Activated B cell treated with CpG ODN at 0.5 μM for 24 hours (primary cell): ENCODE measurements around the gene JAK1. TPM values are rescaled to one million over a fixed set of nuclear protein-coding genes. Genes with fewer than 3 reads are reported as not detected.

Source experiments
- ATAC-seq: fragments of 200-7000 bp; cut with Tn5 transposase; one replicate; pipeline ENCODE4 v1.10.0; 2021; ENCODE audit warnings: low read depth, mild to moderate bottlenecking, moderate library complexity
- CTCF ChIA-PET: fragments of 350-600 bp; sonication (Branson Sonifier 250); formaldehyde crosslinking; loops from one replicate; lab custom pipeline; 2021; ENCODE audit warnings: antibody characterized with exemption; lab: Charles Lee
- POLR2A ChIA-PET: fragments of 350-600 bp; sonication (Branson Sonifier 250); formaldehyde crosslinking; loops from one replicate; lab custom pipeline; 2021; ENCODE audit warnings: antibody characterized with exemption; lab: Charles Lee
- DNase-seq: peaks from one replicate; pipeline ENCODE4 v3.0.0; 2022
- H3K27ac Mint-ChIP-seq: one replicate; pipeline ENCODE4 v1.8.0; 2020; ENCODE audit warnings: mixed read lengths
- H3K27me3 Mint-ChIP-seq: one replicate; pipeline ENCODE4 v1.8.0; 2021; ENCODE audit warnings: mixed read lengths
- H3K36me3 Mint-ChIP-seq: one replicate; pipeline ENCODE4 v1.8.0; 2021; ENCODE audit warnings: low read depth, mixed read lengths
- H3K4me1 Mint-ChIP-seq: one replicate; pipeline ENCODE4 v1.8.0; 2021; ENCODE audit warnings: mixed read lengths
- H3K4me3 Mint-ChIP-seq: one replicate; pipeline ENCODE4 v1.8.0; 2020; ENCODE audit warnings: mild to moderate bottlenecking, mixed read lengths
- H3K9me3 Mint-ChIP-seq: one replicate; pipeline ENCODE4 v1.8.0; 2020; ENCODE audit warnings: mixed read lengths
- intact Hi-C: fragments of 100-400 bp; cut with micrococcal nuclease; formaldehyde crosslinking; loops from one replicate; pipeline ENCODE4 v1.15.1; 2024
- total RNA-seq: library from RNA; stranded (reverse); gene quantifications from 2 replicates; pipeline ENCODE4 v1.2.3, GENCODE V29; 2022
- TF ChIP-seq, protein P1 (sequence below): fragments of 200-600 bp; IDR thresholded peaks from one replicate; pipeline ENCODE4 v1.8.0; 2022; ENCODE audit warnings: antibody characterized with exemption, mild to moderate bottlenecking

The JAK1 gene
- total RNA-seq, 1 donor from 2014 or later, result 215 TPM

DNA sequence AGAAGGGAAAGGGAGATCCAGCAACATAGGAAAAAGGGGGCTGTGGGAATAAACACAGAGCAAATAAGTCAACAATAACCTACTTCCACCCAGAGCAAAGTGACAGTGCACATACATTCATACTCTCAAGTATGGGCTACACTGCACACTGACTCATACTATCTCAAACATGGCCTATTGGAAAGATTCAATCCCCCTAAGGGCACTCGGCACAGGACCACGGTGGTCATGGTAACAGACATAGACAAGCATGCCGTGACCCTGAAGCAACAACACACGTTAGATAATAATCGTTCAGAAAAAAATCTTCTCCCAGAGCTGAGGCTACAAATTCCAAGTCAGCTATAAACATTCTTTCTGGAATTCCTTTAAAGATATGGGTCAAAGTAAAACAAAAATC, 16.8 kb upstream of the JAK1 start:
- ATAC-seq, result no peak
- no peaks in the 10 kb centered on the region for H3K27me3 Mint-ChIP-seq
- no peak for DNase-seq
- H3K9me3 Mint-ChIP-seq, result peaks cover 2% of the 10 kb centered on the region
- no peak overlapping the region for H3K4me3 Mint-ChIP-seq
- H3K27ac Mint-ChIP-seq, result no peak overlapping the region
- ChIA-PET CTCF (no interaction called here), POLR2A (no interaction called here)
- peaks cover 19% of the 10 kb centered on the region for H3K4me1 Mint-ChIP-seq
- TF ChIP-seq, protein P1, sequence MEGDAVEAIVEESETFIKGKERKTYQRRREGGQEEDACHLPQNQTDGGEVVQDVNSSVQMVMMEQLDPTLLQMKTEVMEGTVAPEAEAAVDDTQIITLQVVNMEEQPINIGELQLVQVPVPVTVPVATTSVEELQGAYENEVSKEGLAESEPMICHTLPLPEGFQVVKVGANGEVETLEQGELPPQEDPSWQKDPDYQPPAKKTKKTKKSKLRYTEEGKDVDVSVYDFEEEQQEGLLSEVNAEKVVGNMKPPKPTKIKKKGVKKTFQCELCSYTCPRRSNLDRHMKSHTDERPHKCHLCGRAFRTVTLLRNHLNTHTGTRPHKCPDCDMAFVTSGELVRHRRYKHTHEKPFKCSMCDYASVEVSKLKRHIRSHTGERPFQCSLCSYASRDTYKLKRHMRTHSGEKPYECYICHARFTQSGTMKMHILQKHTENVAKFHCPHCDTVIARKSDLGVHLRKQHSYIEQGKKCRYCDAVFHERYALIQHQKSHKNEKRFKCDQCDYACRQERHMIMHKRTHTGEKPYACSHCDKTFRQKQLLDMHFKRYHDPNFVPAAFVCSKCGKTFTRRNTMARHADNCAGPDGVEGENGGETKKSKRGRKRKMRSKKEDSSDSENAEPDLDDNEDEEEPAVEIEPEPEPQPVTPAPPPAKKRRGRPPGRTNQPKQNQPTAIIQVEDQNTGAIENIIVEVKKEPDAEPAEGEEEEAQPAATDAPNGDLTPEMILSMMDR, result no peak
- H3K36me3 Mint-ChIP-seq, result no peaks in the 10 kb centered on the region
- intact Hi-C loops, result no loop called here

DNA sequence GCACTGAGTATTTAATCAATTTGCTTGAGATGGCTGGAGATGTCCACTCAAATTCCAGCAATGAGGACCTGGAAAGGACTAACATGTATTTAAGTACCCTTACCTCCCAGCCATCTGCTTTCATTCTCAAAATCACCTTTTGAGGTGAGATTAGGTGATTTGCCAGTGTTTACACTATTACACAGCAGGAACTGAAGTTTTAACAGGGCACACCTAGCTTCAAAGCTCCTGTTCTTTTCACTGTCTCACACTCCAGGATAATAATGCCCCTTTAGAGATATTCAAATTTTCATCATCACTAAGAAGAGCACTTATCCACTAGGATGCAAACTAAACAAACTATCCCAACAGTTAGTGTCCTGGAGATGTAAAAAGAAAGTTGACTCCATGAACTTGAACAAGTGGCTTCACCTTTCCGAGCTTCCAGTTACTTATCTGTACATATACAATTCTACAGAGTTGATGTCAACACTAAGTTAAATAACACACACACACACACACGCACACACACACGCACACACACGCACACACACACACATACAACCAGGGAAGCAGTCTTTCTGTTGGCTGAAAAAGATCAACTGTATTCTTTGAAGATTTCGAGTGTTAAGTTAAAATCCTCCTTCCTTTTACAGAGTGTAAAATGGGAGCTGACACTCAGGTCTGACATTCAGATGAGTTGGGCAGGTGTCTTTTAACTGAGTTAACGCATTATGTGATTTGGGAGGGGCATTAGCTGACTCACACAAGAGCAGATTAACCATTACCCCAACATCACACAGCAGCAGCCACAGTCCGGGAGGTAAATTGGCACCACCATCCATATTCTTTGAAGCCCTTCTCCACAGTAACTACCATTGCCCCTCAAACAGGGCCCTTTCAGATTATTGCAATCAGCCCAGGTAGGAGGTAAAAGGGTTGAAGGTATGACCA, 15.5 kb upstream of the JAK1 start:
- H3K4me3 Mint-ChIP-seq, result no peak overlapping the region
- TF ChIP-seq, protein P1, result no peak
- no peaks in the 10 kb centered on the region for H3K36me3 Mint-ChIP-seq
- no peak for DNase-seq
- ChIA-PET CTCF (no interaction called here), POLR2A (no interaction called here)
- intact Hi-C loops, result no loop called here
- ATAC-seq, result no peak
- peaks cover 2% of the 10 kb centered on the region for H3K9me3 Mint-ChIP-seq
- no peaks in the 10 kb centered on the region for H3K27me3 Mint-ChIP-seq
- H3K27ac Mint-ChIP-seq, result no peak overlapping the region
- peaks cover 7% of the 10 kb centered on the region for H3K4me1 Mint-ChIP-seq

DNA sequence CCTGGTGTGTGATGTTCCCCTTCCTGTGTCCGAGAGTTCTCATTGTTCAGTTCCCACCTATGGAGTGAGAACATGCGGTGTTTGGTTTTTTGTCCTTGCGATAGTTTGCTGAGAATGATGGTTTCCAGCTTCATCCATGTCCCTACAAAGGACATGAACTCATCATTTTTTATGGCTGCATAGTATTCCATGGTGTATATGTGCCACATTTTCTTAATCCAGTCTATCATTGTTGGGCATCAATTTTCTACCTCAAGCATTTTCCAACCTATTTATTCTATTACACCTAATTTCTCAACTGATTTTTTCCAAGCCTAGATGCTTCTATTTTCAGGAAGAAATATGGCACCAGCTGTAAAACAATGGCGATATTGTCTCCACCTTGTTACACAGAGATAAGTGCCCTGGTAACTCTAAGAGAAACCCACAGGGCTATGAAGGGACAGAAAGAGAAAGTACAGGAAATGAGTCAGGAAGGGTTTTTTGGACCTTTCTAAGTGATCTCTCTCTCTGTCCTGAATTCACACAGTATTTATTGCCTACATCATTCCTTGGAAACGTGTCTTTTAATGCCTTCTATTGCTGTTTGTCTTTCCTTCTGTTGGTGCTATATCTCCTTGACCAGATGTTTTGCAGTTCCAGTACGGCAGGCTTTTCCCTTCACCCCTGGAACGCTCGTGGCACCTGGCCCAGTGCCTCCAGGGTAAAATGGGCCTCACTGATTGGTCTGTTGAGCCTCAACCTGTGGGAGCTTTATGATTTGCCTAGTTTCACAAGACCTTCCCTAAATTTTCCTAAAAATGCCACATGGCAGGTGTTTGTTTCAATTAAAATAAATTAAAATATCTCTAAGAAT, 14.6 kb upstream of the JAK1 start:
- CTCF ChIA-PET, result no interaction called here
- H3K36me3 Mint-ChIP-seq, result no peaks in the 10 kb centered on the region
- peaks cover 7% of the 10 kb centered on the region for H3K4me1 Mint-ChIP-seq
- ATAC-seq, result no peak
- H3K27me3 Mint-ChIP-seq, result no peaks in the 10 kb centered on the region
- POLR2A ChIA-PET, result no interaction called here
- H3K27ac Mint-ChIP-seq, result no peak overlapping the region
- TF ChIP-seq, protein P1, result no peak
- H3K9me3 Mint-ChIP-seq, result peaks cover 2% of the 10 kb centered on the region
- no peak overlapping the region for H3K4me3 Mint-ChIP-seq
- intact Hi-C loops, result no loop called here
- DNase-seq, result no peak

DNA sequence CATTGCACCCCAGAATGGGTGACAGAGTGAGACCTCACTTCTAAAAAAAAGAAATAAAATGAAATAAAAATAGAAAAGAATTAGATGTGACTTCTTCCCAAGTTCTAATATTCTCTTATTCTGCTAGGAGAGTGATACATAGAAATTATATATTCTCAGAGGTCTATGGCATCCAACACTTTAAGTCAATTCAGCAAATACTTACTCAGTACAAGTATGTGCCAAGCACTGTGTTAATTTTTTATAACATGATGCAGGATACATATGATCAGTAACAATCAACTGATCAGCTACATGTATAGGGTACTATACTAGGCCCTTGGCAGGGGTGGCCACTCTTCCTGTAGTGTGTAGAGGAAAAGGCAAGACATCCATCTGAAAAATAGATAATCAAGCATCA, 13.0 kb upstream of the JAK1 start:
- TF ChIP-seq, protein P1, result no peak
- no peak overlapping the region for H3K27ac Mint-ChIP-seq
- intact Hi-C loops, result no loop called here
- ChIA-PET POLR2A (interaction anchor here (0.6 kb wide), 1 partner anchor 74 kb away, joined by 4 read pairs; no protein-coding TSS in a partner anchor), CTCF (no interaction called here)
- H3K4me1 Mint-ChIP-seq, result peaks cover 7% of the 10 kb centered on the region
- ATAC-seq, result no peak
- peaks cover 2% of the 10 kb centered on the region for H3K9me3 Mint-ChIP-seq
- no peak for DNase-seq
- H3K27me3 Mint-ChIP-seq, result no peaks in the 10 kb centered on the region
- H3K36me3 Mint-ChIP-seq, result no peaks in the 10 kb centered on the region
- no peak overlapping the region for H3K4me3 Mint-ChIP-seq

DNA sequence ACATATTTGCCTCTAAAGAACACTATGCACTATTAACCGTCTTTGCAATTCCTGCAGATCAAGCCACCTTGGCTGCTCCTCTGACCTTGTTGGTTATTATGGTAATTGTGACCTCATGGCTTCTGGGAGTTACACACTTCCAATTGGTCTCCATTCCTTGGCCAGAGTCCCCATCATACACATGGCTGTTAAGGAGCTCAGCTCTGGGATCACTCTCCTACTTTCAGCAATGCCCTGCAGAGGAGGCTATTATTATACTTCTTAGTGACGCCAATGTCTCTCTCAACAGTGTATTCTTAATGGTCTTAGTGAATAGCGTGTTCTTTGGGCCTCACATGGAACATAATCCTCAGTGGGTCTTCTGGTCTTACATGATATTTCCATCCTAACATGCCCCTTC, 10.0 kb upstream of the JAK1 start:
- POLR2A ChIA-PET, result no interaction called here
- Mint-ChIP-seq H3K4me1 (peaks cover 5% of the 10 kb centered on the region), H3K27me3 (no peaks in the 10 kb centered on the region)

More for the DNA sequence above, 10.0 kb upstream of the JAK1 start:
- no peak for ATAC-seq
- intact Hi-C loops, result no loop called here
- CTCF ChIA-PET, result no interaction called here
- peaks cover 2% of the 10 kb centered on the region for H3K9me3 Mint-ChIP-seq
- no peak overlapping the region for H3K4me3 Mint-ChIP-seq
- H3K27ac Mint-ChIP-seq, result no peak overlapping the region
- TF ChIP-seq, protein P1, result no peak
- no peaks in the 10 kb centered on the region for H3K36me3 Mint-ChIP-seq
- DNase-seq, result no peak
